Calu3 (cell line): ENCODE measurements around the gene PHKG2. TPM values are rescaled to one million over a fixed set of nuclear protein-coding genes. Genes with fewer than 3 reads are reported as not detected.

Source experiments
- BruUV-seq: library from RNA; stranded (reverse); fragments of 400-500 nt; replicated peaks from 2 replicates; lab custom pipeline; 2021; lab: Mats Ljungman, UMichigan
- CTCF ChIA-PET: fragments of 300-600 bp; sonication (Branson Sonifier 250); formaldehyde crosslinking; loops from one replicate; lab custom pipeline; 2022; ENCODE audit warnings: antibody characterized with exemption; lab: Charles Lee
- DNase-seq: peaks from one replicate; pipeline ENCODE4 v3.0.0; 2022
- H3K27ac Mint-ChIP-seq: one replicate; pipeline ENCODE4 v1.8.0; 2022; ENCODE audit warnings: mixed read lengths; ENCODE audit not compliant: unreplicated experiment
- H3K27me3 Mint-ChIP-seq: one replicate; pipeline ENCODE4 v1.8.0; 2022; ENCODE audit warnings: mixed read lengths; ENCODE audit not compliant: unreplicated experiment
- H3K36me3 Mint-ChIP-seq: one replicate; pipeline ENCODE4 v1.8.0; 2022; ENCODE audit warnings: mild to moderate bottlenecking, moderate library complexity, mixed read lengths; ENCODE audit not compliant: insufficient read depth, unreplicated experiment
- H3K4me1 Mint-ChIP-seq: one replicate; pipeline ENCODE4 v1.8.0; 2022; ENCODE audit warnings: mild to moderate bottlenecking, low read depth, mixed read lengths; ENCODE audit not compliant: unreplicated experiment
- H3K4me3 Mint-ChIP-seq: one replicate; pipeline ENCODE4 v1.8.0; 2022; ENCODE audit warnings: mild to moderate bottlenecking, low read depth, moderate library complexity, mixed read lengths; ENCODE audit not compliant: unreplicated experiment
- H3K9me3 Mint-ChIP-seq: one replicate; pipeline ENCODE4 v1.8.0; 2022; ENCODE audit warnings: low read depth, mixed read lengths; ENCODE audit not compliant: unreplicated experiment
- intact Hi-C: fragments of 100-400 bp; cut with micrococcal nuclease; formaldehyde crosslinking; loops from one replicate; pipeline ENCODE4 v1.10.0; 2022; ENCODE audit not compliant: unreplicated experiment
- total RNA-seq: library from RNA; stranded (reverse); gene quantifications from 2 replicates; pipeline ENCODE4 v1.2.3, GENCODE V29; 2022
- TF ChIP-seq, protein P1 (sequence below): fragments of 200-600 bp; IDR thresholded peaks from one replicate; pipeline ENCODE4 v1.8.0; 2022; ENCODE audit warnings: antibody characterized with exemption; ENCODE audit not compliant: unreplicated experiment

The PHKG2 gene
- total RNA-seq, 1 experiment from 2014 or later: 66.7 TPM

- H3K36me3 Mint-ChIP-seq: peaks cover 86% of the 10 kb centered on the region
- TF ChIP-seq, protein P1, sequence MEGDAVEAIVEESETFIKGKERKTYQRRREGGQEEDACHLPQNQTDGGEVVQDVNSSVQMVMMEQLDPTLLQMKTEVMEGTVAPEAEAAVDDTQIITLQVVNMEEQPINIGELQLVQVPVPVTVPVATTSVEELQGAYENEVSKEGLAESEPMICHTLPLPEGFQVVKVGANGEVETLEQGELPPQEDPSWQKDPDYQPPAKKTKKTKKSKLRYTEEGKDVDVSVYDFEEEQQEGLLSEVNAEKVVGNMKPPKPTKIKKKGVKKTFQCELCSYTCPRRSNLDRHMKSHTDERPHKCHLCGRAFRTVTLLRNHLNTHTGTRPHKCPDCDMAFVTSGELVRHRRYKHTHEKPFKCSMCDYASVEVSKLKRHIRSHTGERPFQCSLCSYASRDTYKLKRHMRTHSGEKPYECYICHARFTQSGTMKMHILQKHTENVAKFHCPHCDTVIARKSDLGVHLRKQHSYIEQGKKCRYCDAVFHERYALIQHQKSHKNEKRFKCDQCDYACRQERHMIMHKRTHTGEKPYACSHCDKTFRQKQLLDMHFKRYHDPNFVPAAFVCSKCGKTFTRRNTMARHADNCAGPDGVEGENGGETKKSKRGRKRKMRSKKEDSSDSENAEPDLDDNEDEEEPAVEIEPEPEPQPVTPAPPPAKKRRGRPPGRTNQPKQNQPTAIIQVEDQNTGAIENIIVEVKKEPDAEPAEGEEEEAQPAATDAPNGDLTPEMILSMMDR: no peak
- no peak for DNase-seq
- no peak overlapping the region for H3K4me3 Mint-ChIP-seq
- H3K27ac Mint-ChIP-seq: peak overlapping the region; percentile 73
- no TSS peak for BruUV-seq
- intact Hi-C loops: no loop called here
- CTCF ChIA-PET: interaction anchor here (1.6 kb wide), 1 partner anchor 13 kb away, joined by 8 read pairs; no protein-coding TSS in a partner anchor
- H3K9me3 Mint-ChIP-seq: peaks cover 4% of the 10 kb centered on the region
- H3K4me1 Mint-ChIP-seq: peaks cover 53% of the 10 kb centered on the region
- no peaks in the 10 kb centered on the region for H3K27me3 Mint-ChIP-seq
Observed at GRCh38 chr16:30746638-30747175, 1.5 kb upstream of the PHKG2 start.

DNA sequence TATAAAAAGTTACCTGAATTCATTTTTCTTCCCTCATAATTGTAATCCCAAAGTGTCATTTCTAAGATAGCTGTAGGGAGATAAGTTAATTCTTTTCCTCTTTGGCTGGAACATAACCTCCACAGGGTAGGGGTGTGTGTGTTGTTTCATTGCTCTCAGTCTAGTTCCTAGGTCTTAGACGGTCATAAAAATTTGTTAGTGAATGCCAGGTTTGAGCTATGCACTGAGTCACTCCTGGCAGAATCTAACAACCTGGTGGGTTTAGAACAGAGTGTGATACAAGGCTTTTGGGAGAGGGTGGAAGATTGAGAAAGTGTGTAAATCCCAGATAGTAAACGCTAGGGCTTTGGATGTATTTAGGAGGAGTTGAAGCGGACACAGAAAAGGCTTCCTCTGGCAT is 894 bp upstream of the PHKG2 start:
- H3K27me3 Mint-ChIP-seq: no peaks in the 10 kb centered on the region
- H3K4me1 Mint-ChIP-seq: peaks cover 47% of the 10 kb centered on the region
- no peak for DNase-seq
- intact Hi-C loops: no loop called here
- CTCF ChIA-PET: interaction anchor here (0.6 to 1.6 kb wide), 5 partner anchors 13 to 89 kb away, joined by 3 to 8 read pairs (median 3); partner anchors contain the start of gene FBRS
- H3K4me3 Mint-ChIP-seq: peak overlapping the region; percentile 62
- H3K27ac Mint-ChIP-seq: peak overlapping the region; percentile 73
- H3K36me3 Mint-ChIP-seq: peaks cover 80% of the 10 kb centered on the region
- TF ChIP-seq, protein P1: no peak
- H3K9me3 Mint-ChIP-seq: peaks cover 4% of the 10 kb centered on the region
- BruUV-seq: no TSS peak

DNA sequence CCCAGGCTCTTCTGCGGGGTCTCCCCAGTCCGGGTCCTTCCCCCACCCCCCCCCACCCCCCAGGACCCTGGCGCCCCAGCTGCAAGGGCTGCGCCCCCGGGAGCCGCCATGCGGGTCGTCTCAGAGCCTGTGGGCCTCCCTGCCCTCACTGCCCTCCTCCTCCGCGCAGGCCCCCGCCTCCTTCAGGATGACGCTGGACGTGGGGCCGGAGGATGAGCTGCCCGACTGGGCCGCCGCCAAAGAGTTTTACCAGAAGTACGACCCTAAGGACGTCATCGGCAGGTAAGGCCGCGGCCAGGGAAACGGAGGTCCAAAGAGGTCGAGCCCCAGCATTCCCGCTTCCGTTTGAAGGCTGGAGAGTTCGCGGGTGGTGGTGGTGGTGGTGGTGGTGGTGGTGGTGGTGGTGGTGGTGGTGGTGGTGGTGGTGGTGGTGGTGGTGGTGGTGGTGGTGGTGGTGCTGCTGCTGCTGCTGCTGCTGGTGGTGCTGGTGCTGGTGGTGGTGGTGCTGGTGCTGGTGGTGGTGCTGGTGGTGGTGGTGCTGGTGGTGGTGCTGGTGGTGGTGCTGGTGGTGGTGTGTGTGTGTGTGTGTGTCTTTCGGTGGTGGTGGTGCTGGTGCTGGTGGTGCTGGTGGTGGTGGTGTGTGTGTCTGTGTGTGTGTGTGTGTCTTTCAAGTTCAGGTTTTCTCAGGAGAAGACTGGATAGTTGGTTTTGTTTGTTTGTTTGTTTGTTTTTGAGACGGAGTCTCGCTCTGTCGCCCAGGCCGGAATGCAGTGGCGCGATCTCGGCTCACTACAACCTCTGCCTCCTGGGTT is 615 bp downstream of the PHKG2 start:
- CTCF ChIA-PET: interaction anchor here (0.7 to 1.6 kb wide), 5 partner anchors 11 to 140 kb away, joined by 3 to 8 read pairs (median 5); partner anchors contain the start of gene FBRS
- no TSS peak for BruUV-seq
- Mint-ChIP-seq H3K9me3 (peaks cover 4% of the 10 kb centered on the region), H3K4me3 (peak overlapping the region; percentile 62), H3K27me3 (no peaks in the 10 kb centered on the region), H3K27ac (peak overlapping the region; percentile 73), H3K4me1 (peaks cover 38% of the 10 kb centered on the region), H3K36me3 (peaks cover 76% of the 10 kb centered on the region)
- peak; percentile 50 for DNase-seq
- intact Hi-C loops: no loop called here
- TF ChIP-seq, protein P1: no peak

GRCh38 chr16:30750201-30750600 is 2.0 kb downstream of the PHKG2 start:
- peaks cover 74% of the 10 kb centered on the region for H3K36me3 Mint-ChIP-seq
- BruUV-seq: TSS peak; percentile 18
- TF ChIP-seq, protein P1: no peak
- H3K4me1 Mint-ChIP-seq: peaks cover 31% of the 10 kb centered on the region
- H3K27ac Mint-ChIP-seq: no peak overlapping the region
- no peak overlapping the region for H3K4me3 Mint-ChIP-seq
- DNase-seq: no peak
- intact Hi-C loops: no loop called here
- no peaks in the 10 kb centered on the region for H3K27me3 Mint-ChIP-seq
- peaks cover under 1% of the 10 kb centered on the region for H3K9me3 Mint-ChIP-seq
- CTCF ChIA-PET: no interaction called here
